ENCODE measurements around the gene ICAM2.

Gene ICAM2

DNA sequence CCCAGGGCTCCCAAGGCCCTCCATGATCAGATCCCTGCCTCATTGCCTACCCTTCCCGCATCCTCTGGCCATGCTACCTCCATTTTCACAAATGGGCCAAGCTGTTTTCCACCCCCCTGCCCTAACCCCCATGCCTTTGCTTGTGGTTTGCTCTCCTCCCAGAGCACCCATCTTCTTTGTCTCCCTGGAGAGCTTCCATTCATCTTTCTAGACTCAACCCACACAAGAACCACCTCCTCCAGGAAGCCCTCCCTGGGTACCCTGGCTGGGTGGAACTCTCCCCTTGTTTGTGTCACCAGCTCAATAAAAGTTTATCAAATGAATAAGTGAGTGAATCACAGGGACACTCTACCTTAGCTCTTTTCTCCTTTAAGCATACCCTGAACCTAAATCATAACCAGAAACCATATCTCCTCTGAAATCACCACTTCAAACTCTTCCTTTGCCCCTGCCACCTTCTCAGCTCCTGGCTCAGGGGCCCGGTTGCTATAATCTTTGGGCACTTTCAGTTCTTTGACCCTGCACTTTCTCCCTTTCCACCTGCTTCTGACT, 44.8 kb downstream of the ICAM2 start:
- no peak for TF ChIP-seq CTCF (IDR thresholded peaks at IDR 0.05; ENCODE audit: extremely low read depth, missing control alignments)
- DNase-seq (ENCODE audit: low spot score), result no peak

- DNase-seq (ENCODE audit: low spot score), result no peak
- TF ChIP-seq CTCF (IDR thresholded peaks at IDR 0.05; ENCODE audit: extremely low read depth, missing control alignments), result no peak
Measured at GRCh38 chr17:63974594-63975192, 45.7 kb downstream of the ICAM2 start.

- DNase-seq (ENCODE audit: low spot score), result no peak
Measured at GRCh38 chr17:63973930-63974593, 46.4 kb downstream of the ICAM2 start.

GRCh38 chr17:63973247-63973646, 47.2 kb downstream of the ICAM2 start:
- no peak for TF ChIP-seq CTCF (IDR thresholded peaks at IDR 0.05; ENCODE audit: extremely low read depth, missing control alignments)
- no peak for DNase-seq (ENCODE audit: low spot score)

More at GRCh38 chr17:63973930-63974593, 46.4 kb downstream of the ICAM2 start:
- no peak for TF ChIP-seq CTCF (IDR thresholded peaks at IDR 0.05; ENCODE audit: extremely low read depth, missing control alignments)

- DNase-seq (ENCODE audit: low spot score), result no peak
- TF ChIP-seq CTCF (IDR thresholded peaks at IDR 0.05; ENCODE audit: extremely low read depth, missing control alignments), result no peak
Measured at GRCh38 chr17:63972796-63973195, 47.6 kb downstream of the ICAM2 start, which contains the start of gene SCN4A. TSS of gene SCN4A (minus strand) at chr17:63972918. CDS start at chr17:63972841, 77 bp downstream.

DNA sequence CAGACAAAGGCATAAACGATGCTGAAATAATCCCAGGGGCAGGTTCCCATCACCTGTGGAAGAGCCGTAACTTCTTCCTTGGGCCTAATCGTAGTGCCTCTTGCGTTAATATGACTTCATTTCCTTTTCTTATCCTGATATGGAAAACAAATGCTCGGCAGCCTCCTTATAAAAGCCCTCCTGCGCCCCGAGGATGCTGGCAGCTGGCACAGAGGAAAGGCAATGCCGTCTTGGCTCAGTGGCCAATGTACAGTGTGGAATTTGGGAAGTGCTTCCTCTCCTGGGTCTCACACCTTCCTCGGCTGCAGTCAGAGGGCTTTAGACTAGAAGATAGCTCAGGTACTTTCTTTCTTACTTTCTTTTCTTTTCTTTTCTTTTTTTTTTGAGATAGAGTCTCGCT, 51.2 kb downstream of the ICAM2 start:
- TF ChIP-seq CTCF (IDR thresholded peaks at IDR 0.05; ENCODE audit: extremely low read depth, missing control alignments), result no peak

DNA sequence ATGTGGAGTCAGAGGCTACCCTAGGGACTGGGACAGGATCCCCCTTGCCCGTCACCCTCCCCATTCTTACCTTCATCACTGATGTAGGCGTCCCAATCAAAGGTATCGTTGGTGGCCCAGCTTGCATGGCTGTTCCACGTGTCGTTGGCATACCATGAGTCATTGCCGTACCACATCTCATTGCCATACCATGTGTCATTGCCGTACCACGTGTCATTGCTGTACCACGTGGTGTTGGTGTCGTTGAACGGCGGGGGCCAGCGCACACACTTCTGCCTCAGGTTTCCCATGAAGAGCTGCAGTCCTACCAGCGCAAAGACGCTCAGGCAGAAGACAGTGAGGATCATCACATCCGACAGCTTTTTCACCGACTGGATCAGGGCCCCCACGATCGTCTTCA, 52.5 kb downstream of the ICAM2 start:
- no peak for DNase-seq (ENCODE audit: low spot score)
- TF ChIP-seq CTCF (IDR thresholded peaks at IDR 0.05; ENCODE audit: extremely low read depth, missing control alignments), result no peak

More for the DNA sequence above, 51.2 kb downstream of the ICAM2 start:
- DNase-seq (ENCODE audit: low spot score), result no peak

All from GM20000 (cell line).